K562 (cell line): ENCODE results near the gene PDLIM5. TPM values are rescaled to one million over a fixed set of nuclear protein-coding genes. Genes with fewer than 3 reads are reported as not detected.

ENCODE experiments used
- ATAC-seq: fragments of 200-7000 bp; cut with Tn5 transposase; 3 replicates; pipeline ENCODE4 v1.9.1; 2020; ENCODE audit warnings: moderate library complexity
- BruUV-seq: library from RNA; stranded (reverse); fragments of 400-500 nt; replicated peaks from 2 replicates; lab custom pipeline; 2021; lab: Mats Ljungman, UMichigan
- CTCF ChIA-PET: fragments of 300-600 bp; formaldehyde crosslinking; extraction: SDS; loops from one replicate; lab custom pipeline; 2021; ENCODE audit warnings: low intra/inter-chr PET ratio; lab: Yijun Ruan, JAX
- POLR2A ChIA-PET: fragments of 300-600, 350-650 bp; sonication (Branson Sonifier 250); formaldehyde crosslinking; extraction: SDS; loops from one replicate; lab custom pipeline; 2021; ENCODE audit warnings: antibody characterized with exemption, inconsistent platforms; lab: Yijun Ruan, JAX
- DNase-seq, 4 experiments: peaks; one replicate each; pipeline versions ENCODE4 v3.0.0 to v3.0.0-alpha.2; 2011 to 2018; ENCODE audit warnings: low spot score in 3 of 4, mixed read lengths in 3 of 4; ENCODE audit errors: extremely low read depth in 1 of 4
- FAIRE-seq: peaks from 2 replicates; lab custom pipeline; 2011; peaks lifted over from hg19 to GRCh38; lab: Jason Lieb, UNC
- H2AFZ ChIP-seq: 2 replicates; pipeline ENCODE4 v1.6.0; 2011; ENCODE audit warnings: low read depth, low read length, control low read depth, inconsistent platforms
- H3K27ac ChIP-seq: fragments of 200-600 bp; 3 replicates; pipeline ENCODE4 v1.8.0; 2011; ENCODE audit warnings: low read depth, mild to moderate bottlenecking, control low read depth, inconsistent platforms, low read length, moderate library complexity, mixed read lengths; ENCODE audit errors: extremely low read depth
- H3K27me3 ChIP-seq, 2 experiments: fragments of 300-600 bp in 1 of 2; 2 replicates in 1 of 2; 3 replicates in 1 of 2; pipeline versions ENCODE4 v1.6.0 to v1.8.0; 2011; ENCODE audit warnings: inconsistent platforms in 2 of 2, low read length in 2 of 2, mild to moderate bottlenecking in 1 of 2, mixed read lengths in 1 of 2, moderate library complexity in 1 of 2; ENCODE audit not compliant: control insufficient read depth in 2 of 2, insufficient read depth in 2 of 2
- H3K36me3 ChIP-seq: fragments of 300-600 bp; 3 replicates; pipeline ENCODE4 v1.8.0; 2011; ENCODE audit warnings: mild to moderate bottlenecking, low read length, inconsistent platforms; ENCODE audit not compliant: control insufficient read depth, insufficient read depth
- H3K4me1 ChIP-seq, 2 experiments: fragments of 200-600 bp in 1 of 2; replicated peaks in 1 of 2; 2 replicates in 1 of 2; 3 replicates in 1 of 2; pipeline versions ENCODE4 v1.5.1 to v1.8.0; 2011; ENCODE audit warnings: inconsistent platforms in 2 of 2, low read length in 2 of 2, mild to moderate bottlenecking in 1 of 2, mixed read lengths in 1 of 2, moderate library complexity in 1 of 2; ENCODE audit not compliant: control insufficient read depth in 2 of 2, insufficient read depth in 2 of 2
- H3K4me2 ChIP-seq: 2 replicates; pipeline ENCODE4 v1.6.1; 2011; ENCODE audit warnings: low read length, control low read depth, inconsistent platforms, mixed read lengths; ENCODE audit not compliant: insufficient read depth
- H3K4me3 ChIP-seq: fragments of 200-600 bp; sonication (generic), shearing (Covaris generic); 2 replicates; pipeline ENCODE4 v1.5.1; 2016; ENCODE audit warnings: control low read depth, inconsistent platforms
- H3K79me2 ChIP-seq: fragments of 200-600 bp; 3 replicates; pipeline ENCODE4 v1.8.0; 2011; ENCODE audit warnings: low read length, inconsistent platforms; ENCODE audit not compliant: control insufficient read depth, insufficient read depth
- H3K9ac ChIP-seq, 2 experiments: 2 replicates each; pipeline versions ENCODE4 v1.6.0 to v1.6.1; 2011; ENCODE audit warnings: low read depth in 2 of 2, low read length in 2 of 2, control low read depth in 1 of 2, inconsistent platforms in 1 of 2, mild to moderate bottlenecking in 1 of 2, mixed read lengths in 1 of 2; ENCODE audit not compliant: insufficient read depth in 1 of 2
- H3K9me1 ChIP-seq: one replicate; pipeline ENCODE4 v1.6.0; 2011; ENCODE audit warnings: inconsistent platforms, mild to moderate bottlenecking, low read length, moderate library complexity; ENCODE audit not compliant: control insufficient read depth, insufficient read depth
- H3K9me3 ChIP-seq: replicated peaks from 2 replicates; pipeline ENCODE4 v1.5.1; 2011; ENCODE audit warnings: low read depth, low read length, inconsistent platforms; ENCODE audit not compliant: control insufficient read depth, insufficient read depth
- H4K20me1 ChIP-seq: replicated peaks from 2 replicates; pipeline ENCODE4 v1.6.1; 2011; ENCODE audit warnings: low read length, inconsistent platforms, mixed read lengths; ENCODE audit not compliant: control insufficient read depth, insufficient read depth
- ATF3 ChIP-seq, 2 experiments: fragments of 450-650 bp in 1 of 2; sonication (generic) in 1 of 2; formaldehyde crosslinking in 1 of 2; IDR thresholded peaks in 1 of 2; conservative IDR thresholded peaks in 1 of 2; 2 replicates each; pipeline versions ENCODE4 v1.6.1 to v1.8.1; 2016 to 2023; ENCODE audit warnings: mild to moderate bottlenecking in 2 of 2, moderate library complexity in 2 of 2, inconsistent platforms in 1 of 2, missing genetic modification reagents in 1 of 2
- CBX5 ChIP-seq: IDR thresholded peaks from 2 replicates; pipeline ENCODE4 v1.6.1; 2014; ENCODE audit warnings: low read depth, borderline replicate concordance
- DLX4 ChIP-seq: fragments of 250-450 bp; sonication (Bioruptor Pico); IDR thresholded peaks from 2 replicates; pipeline ENCODE4 v1.6.1; 2021; ENCODE audit warnings: mild to moderate bottlenecking
- IFI16 ChIP-seq: fragments of 250-450 bp; sonication (Bioruptor Pico); IDR thresholded peaks from 2 replicates; pipeline ENCODE4 v2.1.2; 2022; ENCODE audit warnings: mild to moderate bottlenecking, inconsistent platforms
- MCM3 ChIP-seq: fragments of 450-650 bp; IDR thresholded peaks from 2 replicates; pipeline ENCODE4 v1.6.1; 2016
- TCFL5 ChIP-seq: fragments of 250-450 bp; sonication (Bioruptor Pico); conservative IDR thresholded peaks from 2 replicates; pipeline ENCODE4 v1.6.1; 2021; ENCODE audit warnings: mild to moderate bottlenecking, moderate library complexity, matching md5 sums
- THAP7 ChIP-seq: fragments of 250-450 bp; sonication (Bioruptor Pico); IDR thresholded peaks from 2 replicates; pipeline ENCODE4 v1.5.0; 2021
- ZC3H8 ChIP-seq: fragments of 450-650 bp; IDR thresholded peaks from 2 replicates; pipeline ENCODE4 v1.6.1; 2017
- ZFX ChIP-seq: sonication (generic); formaldehyde crosslinking; IDR thresholded peaks from 2 replicates; pipeline ENCODE4 v1.8.0; 2022; ENCODE audit warnings: mild to moderate bottlenecking, missing genetic modification reagents, moderate library complexity
- ZNF551 ChIP-seq: fragments of 250-450 bp; sonication (Bioruptor Pico); IDR thresholded peaks from 2 replicates; pipeline ENCODE4 v1.5.0; 2021; ENCODE audit warnings: mild to moderate bottlenecking, moderate library complexity
- WGBS: fragments of 100-300 bp; shearing (Covaris generic); methylation state at CpG from one replicate; pipeline ENCODE4 v1.1.6; 2016; ENCODE audit warnings: low coverage, mixed read lengths; ENCODE audit not compliant: insufficient coverage; ENCODE audit errors: missing lambda C conversion rate; 5-methylcytosine and 5-hydroxymethylcytosine counted together
- in situ Hi-C: fragments of 300-500 bp; cut with MboI; formaldehyde crosslinking; loops from 4 replicates; pipeline ENCODE4 v1.15.0; 2018; ENCODE audit warnings: inconsistent platforms, mixed read lengths
- intact Hi-C: fragments of 100-400 bp; cut with micrococcal nuclease; formaldehyde crosslinking; loops from 2 replicates; pipeline ENCODE4 v1.14.2; 2022
- polyA plus RNA-seq, 8 experiments: library from polyadenylated mRNA; depleted of rRNA in 4 of 8; stranded (reverse) in 5 of 8; unstranded in 3 of 8; fragments of >200 nt; fragmentation: Nextera tagmentation in 2 of 8; fragmentation: Illumina TruSeq in 1 of 8; extraction: Ambion mirVana in 2 of 8; extraction: Trizol in 1 of 8; gene quantifications; 2 replicates each; pipeline versions ENCODE4 v1.2.1 to v1.2.3, GENCODE V29; 2011 to 2014; ENCODE audit warnings: inconsistent platforms in 1 of 8, missing spikeins in 1 of 8
- total RNA-seq, 7 experiments: library from RNA; depleted of rRNA in 6 of 7; stranded (reverse); fragments of >200 nt in 6 of 7; fragmentation: Illumina TruSeq in 2 of 7; extraction: Trizol in 2 of 7; gene quantifications; 2 replicates each; pipeline versions ENCODE4 v1.2.1 to v1.2.3, GENCODE V29; 2011 to 2021; ENCODE audit warnings: low replicate concordance in 1 of 7
- TF ChIP-seq, protein P1 (sequence below): sonication (generic); formaldehyde crosslinking; IDR thresholded peaks from 2 replicates; pipeline ENCODE4 v1.8.0; 2022; ENCODE audit warnings: missing genetic modification reagents, mild to moderate bottlenecking, borderline replicate concordance

Gene PDLIM5
- total and polyA plus RNA-seq, 9 of the 15 experiments (the other 6 are each of a cell fraction or from before 2014, with no cell fraction given): 36.9 to 127 (median 62.5) TPM

GRCh38 chr4:94441838-94442237, 9.9 kb upstream of the PDLIM5 start:
- no TSS peak for BruUV-seq
- Histone ChIP-seq H3K9ac (no peak overlapping the region), H2AFZ (peak overlapping the region; percentile 78; the same call in 1 of the 2 replicates), H3K9me1 (no peaks in the 10 kb centered on the region), H3K27me3 (no peaks in the 10 kb centered on the region), H3K79me2 (no peaks in the 10 kb centered on the region), H3K27ac (no peak overlapping the region), H3K4me2 (no peak overlapping the region), H3K9me3 (no peaks in the 10 kb centered on the region), H3K4me1 (no peaks in the 10 kb centered on the region), H3K4me3 (no peak overlapping the region), H4K20me1 (no peaks in the 10 kb centered on the region), H3K36me3 (no peaks in the 10 kb centered on the region)
- peak; percentile 25; the same call in 1 of the 3 replicates for ATAC-seq
- intact Hi-C loops: no loop called here
- POLR2A ChIA-PET: no interaction called here
- no peak for TF ChIP-seq TCFL5 (CRISPR knock-in tag)
- no peak for TF ChIP-seq ZNF551 (CRISPR knock-in tag)
- no peak for TF ChIP-seq MCM3
- TF ChIP-seq ZC3H8: no peak
- no peak for TF ChIP-seq ZFX (CRISPR knock-in tag)
- TF ChIP-seq DLX4 (CRISPR knock-in tag): no peak
- TF ChIP-seq, protein P1, sequence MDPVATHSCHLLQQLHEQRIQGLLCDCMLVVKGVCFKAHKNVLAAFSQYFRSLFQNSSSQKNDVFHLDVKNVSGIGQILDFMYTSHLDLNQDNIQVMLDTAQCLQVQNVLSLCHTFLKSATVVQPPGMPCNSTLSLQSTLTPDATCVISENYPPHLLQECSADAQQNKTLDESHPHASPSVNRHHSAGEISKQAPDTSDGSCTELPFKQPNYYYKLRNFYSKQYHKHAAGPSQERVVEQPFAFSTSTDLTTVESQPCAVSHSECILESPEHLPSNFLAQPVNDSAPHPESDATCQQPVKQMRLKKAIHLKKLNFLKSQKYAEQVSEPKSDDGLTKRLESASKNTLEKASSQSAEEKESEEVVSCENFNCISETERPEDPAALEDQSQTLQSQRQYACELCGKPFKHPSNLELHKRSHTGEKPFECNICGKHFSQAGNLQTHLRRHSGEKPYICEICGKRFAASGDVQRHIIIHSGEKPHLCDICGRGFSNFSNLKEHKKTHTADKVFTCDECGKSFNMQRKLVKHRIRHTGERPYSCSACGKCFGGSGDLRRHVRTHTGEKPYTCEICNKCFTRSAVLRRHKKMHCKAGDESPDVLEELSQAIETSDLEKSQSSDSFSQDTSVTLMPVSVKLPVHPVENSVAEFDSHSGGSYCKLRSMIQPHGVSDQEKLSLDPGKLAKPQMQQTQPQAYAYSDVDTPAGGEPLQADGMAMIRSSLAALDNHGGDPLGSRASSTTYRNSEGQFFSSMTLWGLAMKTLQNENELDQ (CRISPR knock-in tag): no peak
- TF ChIP-seq CBX5: no peak
- no peak for TF ChIP-seq THAP7 (CRISPR knock-in tag)
- no peak for TF ChIP-seq IFI16 (CRISPR knock-in tag)
- no peak for TF ChIP-seq ATF3 (IDR thresholded peaks at IDR 0.05)
- TF ChIP-seq ATF3 (CRISPR knock-in tag; conservative IDR thresholded peaks at IDR 0.05): no peak
- in situ Hi-C loops: no loop called here
- no peak for DNase-seq
- FAIRE-seq: no peak
- CTCF ChIA-PET: no interaction called here
- 48% methylated on average over 3 of the region's 3 CpGs for WGBS
